Esophagus squamous epithelium (tissue), 4 donors: ENCODE measurements around the gene SPDEF.

Source experiments
- POLR2A ChIP-seq, 4 donors: fragments of 450-650 bp; IDR thresholded peaks; one replicate each; pipeline ENCODE4 v1.6.1; 2017; ENCODE audit warnings: antibody characterized with exemption in 4 of 4, mild to moderate bottlenecking in 4 of 4, moderate library complexity in 3 of 4
- TF ChIP-seq, protein P1 (sequence below), 6 experiments: fragments of 450-650 bp in 4 of 6; fragments of 200-600 bp in 2 of 6; sonication (generic) in 2 of 6; IDR thresholded peaks; one replicate each; pipeline ENCODE4 v1.5.1; 2016 to 2019; ENCODE audit warnings: antibody characterized with exemption in 6 of 6, mild to moderate bottlenecking in 4 of 6, moderate library complexity in 4 of 6

DNA sequence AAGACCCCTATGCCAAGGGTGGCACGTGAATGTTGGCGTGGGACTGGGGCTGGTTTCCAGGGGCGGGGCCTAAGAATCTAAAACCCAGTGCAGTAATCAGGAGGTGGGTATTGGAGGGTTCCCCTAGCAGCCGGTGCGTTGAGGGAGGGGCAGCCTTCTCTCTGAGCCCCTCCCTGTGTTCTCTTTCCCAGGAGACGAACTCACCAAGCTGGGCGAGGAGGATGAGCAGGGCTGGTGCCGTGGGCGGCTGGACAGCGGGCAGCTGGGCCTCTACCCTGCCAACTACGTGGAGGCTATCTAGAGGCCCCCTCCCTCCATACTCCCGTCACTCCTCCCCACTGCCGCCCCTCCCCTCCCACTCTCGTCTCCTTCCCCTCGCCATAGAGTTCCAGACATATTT, 23.9 kb downstream of the SPDEF start:
- TF ChIP-seq, protein P1, sequence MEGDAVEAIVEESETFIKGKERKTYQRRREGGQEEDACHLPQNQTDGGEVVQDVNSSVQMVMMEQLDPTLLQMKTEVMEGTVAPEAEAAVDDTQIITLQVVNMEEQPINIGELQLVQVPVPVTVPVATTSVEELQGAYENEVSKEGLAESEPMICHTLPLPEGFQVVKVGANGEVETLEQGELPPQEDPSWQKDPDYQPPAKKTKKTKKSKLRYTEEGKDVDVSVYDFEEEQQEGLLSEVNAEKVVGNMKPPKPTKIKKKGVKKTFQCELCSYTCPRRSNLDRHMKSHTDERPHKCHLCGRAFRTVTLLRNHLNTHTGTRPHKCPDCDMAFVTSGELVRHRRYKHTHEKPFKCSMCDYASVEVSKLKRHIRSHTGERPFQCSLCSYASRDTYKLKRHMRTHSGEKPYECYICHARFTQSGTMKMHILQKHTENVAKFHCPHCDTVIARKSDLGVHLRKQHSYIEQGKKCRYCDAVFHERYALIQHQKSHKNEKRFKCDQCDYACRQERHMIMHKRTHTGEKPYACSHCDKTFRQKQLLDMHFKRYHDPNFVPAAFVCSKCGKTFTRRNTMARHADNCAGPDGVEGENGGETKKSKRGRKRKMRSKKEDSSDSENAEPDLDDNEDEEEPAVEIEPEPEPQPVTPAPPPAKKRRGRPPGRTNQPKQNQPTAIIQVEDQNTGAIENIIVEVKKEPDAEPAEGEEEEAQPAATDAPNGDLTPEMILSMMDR (IDR thresholded peaks at IDR 0.05), result no peak
- no peak for TF ChIP-seq POLR2A (IDR thresholded peaks at IDR 0.05)
